D721Med (cell line): Measurements from ENCODE around the gene FCN1.

Experiments used
- DNase-seq: peaks from one replicate; pipeline ENCODE4 v3.0.0; 2011; ENCODE audit warnings: low spot score; ENCODE audit not compliant: insufficient read length
- FAIRE-seq: peaks from 2 replicates; lab custom pipeline; 2011; peaks lifted over from hg19 to GRCh38; lab: Jason Lieb, UNC
- CTCF ChIP-seq: IDR thresholded peaks from 2 replicates; pipeline ENCODE4 v1.5.1; 2012; ENCODE audit warnings: mild to moderate bottlenecking, control low read depth; ENCODE audit not compliant: insufficient read depth; ENCODE audit errors: missing control alignments

The FCN1 gene

GRCh38 chr9:134889386-134890154 is 28.1 kb downstream of the FCN1 start:
- FAIRE-seq = no peak
- no peak for TF ChIP-seq CTCF
- no peak for DNase-seq

- TF ChIP-seq CTCF = no peak
- DNase-seq = no peak
- FAIRE-seq = no peak
Observed at GRCh38 chr9:134888603-134889190, 29.0 kb downstream of the FCN1 start.

- FAIRE-seq (no peak), DNase-seq (no peak)
- TF ChIP-seq CTCF = no peak
Observed at GRCh38 chr9:134887686-134888602, 29.8 kb downstream of the FCN1 start.

- FAIRE-seq (no peak), DNase-seq (no peak)
- TF ChIP-seq CTCF = no peak
Observed at GRCh38 chr9:134887219-134887618, 30.5 kb downstream of the FCN1 start.

- FAIRE-seq (no peak), DNase-seq (no peak)
- no peak for TF ChIP-seq CTCF
Observed at GRCh38 chr9:134886413-134886913, 31.2 kb downstream of the FCN1 start.

- DNase-seq = no peak
- no peak for TF ChIP-seq CTCF
- FAIRE-seq = no peak
Observed at GRCh38 chr9:134885679-134886412, 31.9 kb downstream of the FCN1 start.
